ENCODE data around the gene SLC24A3.

SLC24A3 gene

GRCh38 chr20:19275038-19275629, 62.7 kb downstream of the SLC24A3 start:
- no peak for TF ChIP-seq CTCF (IDR thresholded peaks at IDR 0.05; ENCODE audit: low read length, missing control alignments)
- no peak for DNase-seq (ENCODE audit: low read depth)
- H3K4me3 ChIP-seq (replicated peaks; ENCODE audit: low read depth, low read length), result no peak overlapping the region

- H3K4me3 ChIP-seq (replicated peaks; ENCODE audit: low read depth, low read length), result no peak overlapping the region
- no peak for TF ChIP-seq CTCF (IDR thresholded peaks at IDR 0.05; ENCODE audit: low read length, missing control alignments)
- DNase-seq (ENCODE audit: low read depth), result peak; percentile 10
Measured at GRCh38 chr20:19275630-19276071, 63.2 kb downstream of the SLC24A3 start.

GRCh38 chr20:19277381-19277780, 64.9 kb downstream of the SLC24A3 start:
- no peak overlapping the region for H3K4me3 ChIP-seq (replicated peaks; ENCODE audit: low read depth, low read length)
- DNase-seq (ENCODE audit: low read depth), result no peak
- no peak for TF ChIP-seq CTCF (IDR thresholded peaks at IDR 0.05; ENCODE audit: low read length, missing control alignments)

- H3K4me3 ChIP-seq (replicated peaks; ENCODE audit: low read depth, low read length), result no peak overlapping the region
- DNase-seq (ENCODE audit: low read depth), result no peak
- TF ChIP-seq CTCF (IDR thresholded peaks at IDR 0.05; ENCODE audit: low read length, missing control alignments), result no peak
Measured at GRCh38 chr20:19283490-19284025, 71.1 kb downstream of the SLC24A3 start.

GRCh38 chr20:19284400-19285178, 72.1 kb downstream of the SLC24A3 start:
- DNase-seq (ENCODE audit: low read depth), result no peak
- no peak overlapping the region for H3K4me3 ChIP-seq (replicated peaks; ENCODE audit: low read depth, low read length)
- TF ChIP-seq CTCF (IDR thresholded peaks at IDR 0.05; ENCODE audit: low read length, missing control alignments), result no peak

- H3K4me3 ChIP-seq (replicated peaks; ENCODE audit: low read depth, low read length), result no peak overlapping the region
- DNase-seq (ENCODE audit: low read depth), result no peak
- TF ChIP-seq CTCF (IDR thresholded peaks at IDR 0.05; ENCODE audit: low read length, missing control alignments), result no peak
Measured at GRCh38 chr20:19285436-19285835, 73.0 kb downstream of the SLC24A3 start.

Measured in fibroblast of pulmonary artery (primary cell).